GM18499 (cell line): Measurements from ENCODE around the gene PRXL2B.
"Not testable (repeated sequence)": the region's sequence is repeated elsewhere in the genome, so short reads cannot be mapped to it uniquely, and the experiment has no call there.

ENCODE experiments used
- ATAC-seq: cut with Tn5 transposase; IDR thresholded peaks from one replicate; pipeline ENCODE4 v1.9.1; 2021; ENCODE audit warnings: moderate number of reproducible peaks; ENCODE audit not compliant: insufficient read depth, unreplicated experiment

Gene PRXL2B

GRCh38 chr1:2549367-2550029, 37.1 kb upstream of the PRXL2B start:
- ATAC-seq = not testable (repeated sequence)

DNA sequence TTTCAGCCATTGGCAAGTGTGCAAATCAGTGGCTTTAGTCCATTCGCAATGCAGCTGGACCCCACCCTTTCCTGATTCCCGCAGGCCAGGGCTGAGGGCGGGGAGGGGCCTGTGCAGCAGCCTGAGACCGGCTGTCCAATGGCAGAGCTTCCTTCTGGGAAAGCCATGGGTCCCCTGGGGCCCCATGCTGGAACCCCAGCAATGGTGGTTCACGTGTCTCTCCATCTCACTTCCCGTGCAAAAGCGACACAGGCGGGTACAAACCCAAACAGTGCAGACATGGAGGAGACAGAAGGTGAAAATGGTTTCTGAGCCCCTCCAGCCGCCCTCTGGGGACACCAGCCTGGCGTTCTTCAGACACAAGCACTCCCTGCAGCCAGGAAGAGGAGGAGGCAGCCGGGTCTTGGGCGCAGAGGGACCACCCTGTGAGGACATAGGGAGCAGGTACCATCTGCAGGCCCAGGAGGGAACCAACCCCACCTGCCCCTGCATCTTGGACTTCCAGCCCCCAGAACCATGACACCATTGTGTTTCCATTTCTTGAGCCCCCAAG, 36.2 kb upstream of the PRXL2B start:
- ATAC-seq = not testable (repeated sequence)

DNA sequence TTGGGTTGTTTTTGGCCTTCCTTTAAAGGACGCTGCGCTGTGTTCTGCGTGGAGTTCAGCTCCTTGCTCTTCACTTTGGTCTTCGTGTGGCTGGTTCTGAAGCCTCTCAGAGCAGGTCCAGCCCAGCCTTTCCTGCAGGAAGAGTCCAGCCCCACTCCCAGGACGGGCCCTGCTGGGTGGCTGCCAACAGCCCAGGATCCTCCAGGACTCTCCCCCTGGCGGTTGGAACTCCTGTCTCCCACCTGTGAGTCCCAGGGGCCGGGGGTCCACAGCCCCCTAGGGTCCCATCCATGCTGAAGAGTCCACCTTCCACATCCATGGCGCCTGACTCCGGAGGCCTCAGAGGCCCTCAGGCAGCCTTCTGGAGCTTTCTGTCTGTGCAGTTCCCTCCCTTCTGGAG, 35.0 kb upstream of the PRXL2B start:
- ATAC-seq = not testable (repeated sequence)

GRCh38 chr1:2552189-2552588, 34.4 kb upstream of the PRXL2B start:
- no peak for ATAC-seq

GRCh38 chr1:2553076-2553475, 33.5 kb upstream of the PRXL2B start:
- not testable (repeated sequence) for ATAC-seq

- no peak for ATAC-seq
Observed at GRCh38 chr1:2553871-2554620, 32.5 kb upstream of the PRXL2B start.

DNA sequence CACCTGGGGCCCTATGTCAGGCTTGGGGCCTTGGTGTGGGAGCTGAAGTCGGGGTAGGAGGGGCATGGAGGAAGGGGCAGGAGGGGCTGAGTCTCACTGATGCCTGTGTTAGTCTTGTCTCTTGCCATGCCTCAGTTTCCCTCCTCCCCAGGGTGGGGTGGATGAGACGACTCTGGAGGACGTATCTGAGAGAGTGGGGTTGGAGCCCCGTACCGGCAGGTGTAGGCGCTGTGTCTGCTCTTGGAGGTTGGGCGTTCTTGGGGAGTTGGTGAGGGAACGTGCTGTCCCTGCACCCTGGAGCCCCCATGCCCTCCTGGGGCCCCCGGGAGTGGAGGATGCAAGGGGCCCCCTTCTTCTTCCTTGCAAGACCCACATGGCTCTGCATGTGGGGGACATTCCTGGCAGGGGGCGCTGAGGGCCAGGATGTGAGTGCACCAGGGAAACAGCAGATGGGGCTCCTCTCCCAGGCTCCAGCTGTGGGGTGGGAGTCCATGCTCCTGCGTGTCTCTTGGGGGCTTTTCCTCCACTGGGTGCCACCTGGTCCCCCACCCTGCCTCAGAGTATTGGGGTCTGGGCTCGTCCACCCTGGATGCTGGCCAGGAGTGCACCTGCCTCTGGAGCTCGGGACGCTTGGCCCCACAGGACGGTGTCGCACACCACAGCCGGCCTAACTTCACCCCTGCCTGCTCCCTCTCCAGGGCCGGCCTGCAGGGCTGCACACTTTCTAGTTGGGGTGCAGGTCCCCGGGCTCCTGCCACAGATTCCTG, 31.8 kb upstream of the PRXL2B start:
- ATAC-seq = no peak

GRCh38 chr1:2555634-2556276, 30.8 kb upstream of the PRXL2B start:
- no peak for ATAC-seq

DNA sequence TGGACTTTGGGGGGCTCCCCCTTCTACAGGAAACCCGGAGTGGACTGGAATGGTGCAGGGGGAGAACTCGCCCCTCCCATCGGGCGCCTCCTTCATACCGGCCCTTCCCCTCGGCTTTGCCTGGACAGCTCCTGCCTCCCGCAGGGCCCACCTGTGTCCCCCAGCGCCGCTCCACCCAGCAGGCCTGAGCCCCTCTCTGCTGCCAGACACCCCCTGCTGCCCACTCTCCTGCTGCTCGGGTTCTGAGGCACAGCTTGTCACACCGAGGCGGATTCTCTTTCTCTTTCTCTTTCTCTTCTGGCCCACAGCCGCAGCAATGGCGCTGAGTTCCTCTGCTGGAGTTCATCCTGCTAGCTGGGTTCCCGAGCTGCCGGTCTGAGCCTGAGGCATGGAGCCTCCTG, 30.3 kb upstream of the PRXL2B start, which contains the start of gene TNFRSF14:
Gene TNFRSF14, plus strand, starts transcription at position 95 of the 401 bp plus-strand sequence. Its CDS starts 294 bp downstream, at position 389.
- ATAC-seq = no peak

GRCh38 chr1:2556678-2557481, 29.7 kb upstream of the PRXL2B start:
- ATAC-seq = no peak

DNA sequence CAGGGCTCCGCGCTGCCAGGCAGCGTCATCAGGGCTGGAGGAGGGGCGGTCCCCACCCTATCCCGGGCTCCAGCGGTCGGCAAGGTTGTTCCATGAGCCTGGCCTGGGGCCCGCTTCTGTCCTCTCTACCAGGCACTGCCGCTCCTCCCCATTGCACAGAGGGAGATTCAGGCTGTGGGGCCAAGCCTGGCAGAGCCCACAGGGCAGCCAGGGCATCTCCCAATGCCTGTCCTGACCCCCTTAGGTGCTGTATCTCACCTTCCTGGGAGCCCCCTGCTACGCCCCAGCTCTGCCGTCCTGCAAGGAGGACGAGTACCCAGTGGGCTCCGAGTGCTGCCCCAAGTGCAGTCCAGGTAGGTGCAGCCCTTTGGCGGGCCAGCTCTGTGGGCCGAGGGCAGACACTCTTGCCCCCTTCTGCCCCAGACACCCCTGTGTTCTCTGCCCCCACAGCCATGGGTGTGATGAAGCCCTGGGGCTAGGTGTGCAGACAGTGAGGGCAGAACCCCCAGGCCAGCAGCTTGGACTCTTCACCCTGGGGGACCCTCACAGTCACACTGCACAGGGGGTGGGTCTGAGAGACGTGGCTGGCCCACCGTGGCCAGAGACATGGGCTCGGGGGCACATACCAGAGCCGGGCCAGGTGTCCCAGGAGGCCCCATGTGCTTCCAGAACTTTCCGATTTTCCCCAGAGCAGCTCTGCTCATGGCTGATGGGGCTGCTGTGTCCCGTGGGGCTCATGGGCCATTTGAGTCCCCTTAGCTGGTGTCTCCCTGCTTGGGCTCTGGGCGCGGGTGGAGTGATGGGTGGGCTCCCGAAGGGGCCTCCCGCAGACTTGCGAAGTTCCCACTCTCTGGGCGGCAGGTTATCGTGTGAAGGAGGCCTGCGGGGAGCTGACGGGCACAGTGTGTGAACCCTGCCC, 28.8 kb upstream of the PRXL2B start:
- ATAC-seq = no peak

DNA sequence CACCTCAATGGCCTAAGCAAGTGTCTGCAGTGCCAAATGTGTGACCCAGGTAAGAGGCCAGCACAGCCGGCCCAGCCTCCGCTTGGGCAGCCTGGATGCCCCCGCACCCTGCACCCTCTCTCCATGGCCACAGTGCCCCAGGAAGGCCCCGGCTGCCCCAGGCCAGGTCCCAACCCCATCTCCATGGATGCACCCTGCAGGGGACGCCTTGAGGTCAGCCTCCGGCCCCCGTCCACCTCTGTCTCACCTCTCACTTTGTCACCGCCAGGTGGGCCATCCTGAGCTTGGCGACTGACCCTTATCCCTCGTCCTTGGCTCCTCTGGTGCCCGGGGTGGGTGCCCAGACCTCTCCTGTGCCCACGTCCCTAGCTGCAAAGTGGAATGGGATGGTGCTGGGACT, 28.2 kb upstream of the PRXL2B start:
- ATAC-seq = no peak

GRCh38 chr1:2558861-2559260, 27.7 kb upstream of the PRXL2B start:
- ATAC-seq = no peak

GRCh38 chr1:2559509-2560298, 26.9 kb upstream of the PRXL2B start:
- no peak for ATAC-seq

- ATAC-seq = no peak
Observed at GRCh38 chr1:2560299-2561073, 26.1 kb upstream of the PRXL2B start.

- ATAC-seq = no peak
Observed at GRCh38 chr1:2561446-2561845, 25.1 kb upstream of the PRXL2B start.
